ENCODE measurements around the gene LPAR6. TPM values are rescaled to one million over a fixed set of nuclear protein-coding genes. Genes with fewer than 3 reads are reported as not detected.

LPAR6 gene
- total and polyA plus RNA-seq, 2 of the 4 experiments (the other 2 are of a cell fraction), result 1.4 to 2.0 TPM

GRCh38 chr13:48403913-48404312 is 9.0 kb downstream of the LPAR6 start:
- in situ Hi-C loops (cut with MboI; ENCODE audit: low sequenced_read_pairs) (no loop called here), dilution Hi-C loops (cut with HindIII; ENCODE audit: low sequenced_read_pairs, unreplicated experiment) (no loop called here)
- WGBS, 2 experiments (ENCODE audit: extremely low coverage in 2 of 2, insufficient read length in 1 of 2), result no CpG with 5 or more reads among the region's 8 CpGs

More at GRCh38 chr13:48403913-48404312, 9.0 kb downstream of the LPAR6 start:
- no peak overlapping the region for H4K5ac ChIP-seq (ENCODE audit: low read depth, low read length)
- H3K56ac ChIP-seq (ENCODE audit: extremely low read depth, insufficient read depth, low read length), result no peak overlapping the region
- intact Hi-C loops (cut with micrococcal nuclease), result no loop called here
- H3K4me3 ChIP-seq (ENCODE audit: insufficient read depth, low read depth, low read length), result no peak overlapping the region
- no peak overlapping the region for H2AK5ac ChIP-seq (ENCODE audit: low read depth, low read length)
- CTCF ChIA-PET, result interaction anchor here (1.0 kb wide), 1 partner anchor 11 kb away, joined by 3 read pairs; no protein-coding TSS in a partner anchor
- POLR2A ChIA-PET (ENCODE audit: unreplicated experiment), result no interaction called here
- no peak overlapping the region for H3K9ac ChIP-seq (ENCODE audit: low read depth, low read length)
- no peak overlapping the region for H3K4me2 ChIP-seq (ENCODE audit: low read depth, low read length)
- no peak overlapping the region for H4K8ac ChIP-seq (ENCODE audit: low read depth in 2 of 2, low read length in 2 of 2)
- no peak overlapping the region for H3K23ac ChIP-seq (ENCODE audit: low read depth, low read length)
- DNase-seq (no peak), ATAC-seq (ENCODE audit: low read depth) (no peak)
- H2BK20ac ChIP-seq (ENCODE audit: low read depth, low read length), result no peak overlapping the region
- H3K27me3 ChIP-seq (ENCODE audit: control insufficient read depth, insufficient read depth, low read length), result no peaks in the 10 kb centered on the region
- no peak overlapping the region for H3K18ac ChIP-seq (ENCODE audit: low read depth, low read length)
- no peak overlapping the region for H2BK120ac ChIP-seq (ENCODE audit: low read depth, low read length)
- TF ChIP-seq ELK1 (IDR thresholded peaks at IDR 0.05; ENCODE audit: borderline replicate concordance, low read depth, low read length) (no peak), RAD21 (IDR thresholded peaks at IDR 0.05; ENCODE audit: low read length) (no peak), CTCF (conservative IDR thresholded peaks at IDR 0.05; ENCODE audit: low read depth, low read length) (no peak), CEBPB (IDR thresholded peaks at IDR 0.05; ENCODE audit: low read depth, low read length) (no peak), RFX5 (IDR thresholded peaks at IDR 0.05; ENCODE audit: low read depth, low read length) (no peak), RCOR1 (IDR thresholded peaks at IDR 0.05; ENCODE audit: insufficient replicate concordance, low read length) (no peak), USF2 (IDR thresholded peaks at IDR 0.05; ENCODE audit: low read depth, low read length) (no peak), BHLHE40 (IDR thresholded peaks at IDR 0.05; ENCODE audit: low read depth, low read length) (no peak), FOS (IDR thresholded peaks at IDR 0.05; ENCODE audit: low read depth, low read length) (no peak), MAFK (IDR thresholded peaks at IDR 0.05; ENCODE audit: low read depth, low read length) (no peak), POLR2A (IDR thresholded peaks at IDR 0.05; ENCODE audit: low read depth, low read length) (no peak)
- no peak overlapping the region for H3K14ac ChIP-seq (replicated peaks; ENCODE audit: low read depth, low read length)
- H2BK15ac ChIP-seq (ENCODE audit: low read depth, low read length), result no peak overlapping the region
- no peaks in the 10 kb centered on the region for H3K9me3 ChIP-seq (ENCODE audit: control insufficient read depth, insufficient read depth, low read length)
- H4K20me1 ChIP-seq (ENCODE audit: insufficient read depth, low read length), result no peaks in the 10 kb centered on the region
- H2BK5ac ChIP-seq (ENCODE audit: low read depth, low read length, poor library complexity, severe bottlenecking), result no peak overlapping the region
- no peak overlapping the region for H3K4ac ChIP-seq (ENCODE audit: low read depth, low read length)
- no TSS peak for BruUV-seq (replicated peaks)
- H3K9me1 ChIP-seq (ENCODE audit: insufficient read depth, low read length), result no peaks in the 10 kb centered on the region
- no peak overlapping the region for H4K91ac ChIP-seq (ENCODE audit: insufficient read depth, low read depth, low read length)
- H3K79me1 ChIP-seq (ENCODE audit: low read depth in 1 of 2, low read length in 2 of 2), result peaks cover 3 to 19% of the 10 kb centered on the region in 2 experiments; a peak in 2 of 4 replicates
- no peaks in the 10 kb centered on the region for H3K36me3 ChIP-seq (ENCODE audit: control insufficient read depth, insufficient read depth, low read length)
- no peak overlapping the region for H3K27ac ChIP-seq (ENCODE audit: insufficient read depth, low read length)
- H3K4me1 ChIP-seq (ENCODE audit: control insufficient read depth, insufficient read depth, low read length), result peaks cover 5% of the 10 kb centered on the region; the same call in 1 of the 2 replicates
- H2AFZ ChIP-seq (replicated peaks; ENCODE audit: low read length, poor library complexity), result no peak overlapping the region
- H2AK9ac ChIP-seq (replicated peaks; ENCODE audit: low read depth, low read length, poor library complexity), result no peak overlapping the region

Data from IMR-90 (cell line).